ENCODE data around the gene CHD8. TPM values are rescaled to one million over a fixed set of nuclear protein-coding genes. Genes with fewer than 3 reads are reported as not detected.

Gene CHD8
- total and polyA plus RNA-seq, 2 of the 13 experiments (the other 11 are each of a cell fraction or from before 2014, with no cell fraction given): 35.1 to 79.6 TPM

GRCh38 chr14:21398901-21399300 lies 57.0 kb downstream of the CHD8 start:
- Histone ChIP-seq H3K27me3 (ENCODE audit: control insufficient read depth in 1 of 2, insufficient read depth in 2 of 2, low read length in 2 of 2) (no peaks in the 10 kb centered on the region), H3K79me2 (ENCODE audit: insufficient read depth, low read length) (no peaks in the 10 kb centered on the region), H3K9me3 (ENCODE audit: low read length) (no peaks in the 10 kb centered on the region), H3K4me1 (ENCODE audit: insufficient read depth, low read length) (no peaks in the 10 kb centered on the region), H3K9ac (ENCODE audit: insufficient read depth, low read depth, low read length) (no peak overlapping the region), H3K4me3 (replicated peaks in 1 of 3; ENCODE audit: insufficient read depth in 1 of 3, low read depth in 2 of 3, low read length in 3 of 3) (no peak overlapping the region), H3K27ac (ENCODE audit: extremely low read length, insufficient read depth, low read length) (no peak overlapping the region), H3K36me3 (replicated peaks in 1 of 2; ENCODE audit: control insufficient read depth in 1 of 2, insufficient read depth in 2 of 2, low read length in 2 of 2) (peaks cover 60 to 89% of the 10 kb centered on the region in 2 experiments), H2AFZ (ENCODE audit: low read length) (no peak overlapping the region), H4K20me1 (ENCODE audit: insufficient read depth, low read length) (no peaks in the 10 kb centered on the region), H3K4me2 (ENCODE audit: low read depth, low read length) (no peak overlapping the region)
- FAIRE-seq (no peak), DNase-seq (ENCODE audit: low spot score) (no peak), ATAC-seq (no peak)
- TF ChIP-seq HMG20A (CRISPR knock-in tag; IDR thresholded peaks at IDR 0.05; ENCODE audit: borderline replicate concordance): no peak
- no peak for TF ChIP-seq POGK (CRISPR knock-in tag; conservative IDR thresholded peaks at IDR 0.05)
- no peak for TF ChIP-seq KDM6A (CRISPR knock-in tag; IDR thresholded peaks at IDR 0.05; ENCODE audit: low read depth)
- no peak for TF ChIP-seq ZSCAN22 (CRISPR knock-in tag; IDR thresholded peaks at IDR 0.05)
- TF ChIP-seq ZNF782 (CRISPR knock-in tag; IDR thresholded peaks at IDR 0.05; ENCODE audit: borderline replicate concordance): no peak
- no peak for TF ChIP-seq FOSL1 (CRISPR knock-in tag; IDR thresholded peaks at IDR 0.05; ENCODE audit: borderline replicate concordance)
- no peak for TF ChIP-seq ZNF30 (CRISPR knock-in tag; IDR thresholded peaks at IDR 0.05)
- no peak for TF ChIP-seq ZSCAN29 (CRISPR knock-in tag; conservative IDR thresholded peaks at IDR 0.05)
- no peak for TF ChIP-seq CERS6 (CRISPR knock-in tag; IDR thresholded peaks at IDR 0.05)
- TF ChIP-seq ZNF546 (CRISPR knock-in tag; conservative IDR thresholded peaks at IDR 0.05): no peak
- no peak for TF ChIP-seq CBX2 (IDR thresholded peaks at IDR 0.05; ENCODE audit: low read depth, low read length)
- TF ChIP-seq CBX2 (CRISPR knock-in tag; IDR thresholded peaks at IDR 0.05; ENCODE audit: low read depth): no peak
- no peak for TF ChIP-seq TCF12 (IDR thresholded peaks at IDR 0.05)
- TF ChIP-seq TCF12 (CRISPR knock-in tag; IDR thresholded peaks at IDR 0.05): no peak
- TF ChIP-seq ZNF335 (CRISPR knock-in tag; IDR thresholded peaks at IDR 0.05): no peak
- no peak for TF ChIP-seq SNAPC5 (CRISPR knock-in tag; IDR thresholded peaks at IDR 0.05; ENCODE audit: borderline replicate concordance)
- no peak for TF ChIP-seq MXI1 (IDR thresholded peaks at IDR 0.05; ENCODE audit: borderline replicate concordance, low read depth, low read length)
- no peak for TF ChIP-seq ZNF510 (CRISPR knock-in tag; IDR thresholded peaks at IDR 0.05; ENCODE audit: low read depth)
- WGBS (ENCODE audit: low lambda C conversion rate): 97% methylated on average over 4 of the region's 4 CpGs
- ChIA-PET POLR2A (no interaction called here), CTCF (ENCODE audit: low intra/inter-chr PET ratio, low total read pairs) (no interaction called here)
- in situ Hi-C loops (cut with HindIII; ENCODE audit: extremely low pct_ligation_motif_present, low pct_unique_long_range_greater_than_20kb) (no loop called here), intact Hi-C loops (cut with micrococcal nuclease; ENCODE audit: unreplicated experiment) (no loop called here)
- BruUV-seq (replicated peaks): no TSS peak
